Activated CD4-positive, alpha-beta T cell treated with anti-CD3 and anti-CD28 coated beads, Interleukin-2, Interleukin-4, amounts not matched to agents 100 ng/mL and 50 ng/mL, durations not matched to agents 16 hours and 8 hours (primary cell): ENCODE results near the gene IGSF3.

ENCODE experiments used
- DNase-seq: peaks from one replicate; pipeline ENCODE4 v3.0.0-alpha.2; 2020; ENCODE audit warnings: low spot score

The IGSF3 gene

DNA sequence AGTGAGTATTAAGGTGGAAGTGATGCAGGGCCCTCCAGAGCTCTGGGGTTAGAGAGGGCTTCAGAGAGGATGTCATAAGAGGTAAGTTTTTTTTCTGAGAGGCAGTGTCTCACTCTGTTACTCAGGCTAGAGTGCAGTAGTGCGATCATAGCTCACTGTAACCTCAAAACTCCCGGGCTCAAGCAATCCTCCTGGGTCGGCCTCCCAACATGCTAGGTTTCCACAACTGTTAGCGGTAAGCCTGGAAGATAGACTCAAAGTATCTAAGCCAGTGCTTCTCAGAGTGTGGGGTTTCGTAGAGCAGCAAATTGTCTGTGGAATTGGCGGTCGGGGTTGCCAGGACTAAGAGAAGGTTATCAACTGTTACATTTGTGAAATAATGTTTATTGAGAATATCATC is 18.6 kb upstream of the IGSF3 start:
- no peak for DNase-seq

DNA sequence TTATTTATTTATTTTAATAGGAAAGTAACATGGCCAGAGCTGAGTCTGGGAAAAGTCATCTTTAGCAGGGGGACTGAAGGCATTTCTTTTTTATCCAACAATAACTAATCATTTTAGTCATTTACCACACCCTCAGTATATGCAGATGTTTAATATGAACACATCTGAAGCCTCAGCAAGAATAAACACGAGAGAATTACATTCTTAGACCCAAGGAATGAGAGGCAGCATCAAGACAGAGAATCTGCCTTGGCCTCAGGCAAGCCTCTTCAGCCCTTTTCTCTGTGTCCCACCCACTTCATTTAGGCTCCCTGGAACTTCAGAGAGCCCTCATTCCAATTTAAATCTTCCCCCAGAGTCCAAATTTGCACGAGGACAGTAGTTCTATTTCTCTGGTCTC is 17.0 kb upstream of the IGSF3 start:
- DNase-seq = no peak

DNA sequence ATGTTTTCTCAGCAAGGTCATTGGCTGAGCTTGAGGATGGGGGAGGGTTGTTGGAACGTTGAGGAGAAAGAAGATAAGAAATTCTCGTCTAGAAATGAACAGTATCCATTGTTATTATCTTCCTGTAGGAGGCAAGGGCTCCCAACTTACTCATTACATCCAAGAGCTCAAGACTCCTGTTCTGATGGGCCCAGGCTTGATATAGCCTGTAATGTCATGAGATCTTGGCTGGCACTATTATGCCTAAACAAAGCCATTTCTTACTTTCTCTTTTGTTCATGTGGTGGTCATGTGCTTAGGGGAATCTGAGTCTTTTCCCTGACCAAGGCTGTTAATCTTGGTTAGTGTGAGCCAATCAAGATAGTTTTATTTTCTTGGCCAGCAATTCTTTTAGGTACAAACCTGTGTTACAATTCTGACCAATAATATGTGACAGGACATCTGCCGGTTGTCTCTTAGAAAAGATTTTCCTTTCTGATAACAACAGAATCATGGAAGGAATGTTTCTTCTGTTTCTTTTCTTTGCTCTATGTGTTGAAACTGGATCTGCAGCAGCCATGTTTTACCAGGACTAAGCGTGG is 15.2 kb upstream of the IGSF3 start:
- no peak for DNase-seq

DNA sequence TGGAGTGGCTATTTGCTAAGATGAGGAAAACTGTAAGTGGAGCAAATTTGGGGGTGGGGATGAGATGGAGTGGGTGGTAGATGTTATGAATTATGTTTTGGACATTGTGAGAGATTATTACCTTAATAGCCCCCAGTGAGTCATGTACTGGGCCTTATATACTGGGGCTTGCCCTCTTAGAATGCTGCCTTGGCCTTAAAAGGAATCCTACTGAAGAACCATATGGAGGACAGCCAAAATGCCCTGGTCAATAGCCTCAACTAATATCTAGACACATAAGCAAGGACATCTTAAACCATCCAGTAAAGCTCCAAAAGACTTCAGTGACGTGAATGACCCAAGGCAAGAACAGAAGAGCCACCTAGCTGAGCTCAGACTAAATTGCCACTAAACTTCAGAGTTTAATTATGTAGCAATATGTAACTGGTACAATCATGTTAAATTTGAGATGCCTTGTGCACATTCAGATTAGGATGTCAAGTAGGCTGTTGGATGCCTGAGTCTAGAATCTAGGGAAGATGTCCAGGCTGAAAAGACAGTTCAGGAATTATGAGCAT is 13.9 kb upstream of the IGSF3 start:
- no peak for DNase-seq

DNA sequence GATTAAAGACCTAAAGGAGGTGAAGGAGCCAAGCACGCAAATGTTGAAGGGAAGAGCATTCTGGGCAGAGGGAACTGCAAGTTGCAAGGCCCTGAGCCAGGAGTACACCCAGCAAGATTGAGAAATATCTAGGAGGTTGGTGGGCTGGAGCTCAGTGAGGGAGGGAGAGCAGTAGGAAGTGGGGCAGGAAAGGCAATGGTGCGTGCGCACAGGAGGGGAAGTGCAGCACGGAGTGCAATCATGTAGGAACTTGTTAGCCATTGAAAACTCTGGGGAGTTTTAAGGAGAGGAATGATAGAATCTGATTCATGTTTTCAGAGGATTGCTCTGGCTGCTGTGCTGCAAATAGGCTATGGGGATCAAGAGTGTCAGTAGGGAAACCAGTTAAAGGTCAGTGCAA is 13.2 kb upstream of the IGSF3 start:
- DNase-seq = no peak

DNA sequence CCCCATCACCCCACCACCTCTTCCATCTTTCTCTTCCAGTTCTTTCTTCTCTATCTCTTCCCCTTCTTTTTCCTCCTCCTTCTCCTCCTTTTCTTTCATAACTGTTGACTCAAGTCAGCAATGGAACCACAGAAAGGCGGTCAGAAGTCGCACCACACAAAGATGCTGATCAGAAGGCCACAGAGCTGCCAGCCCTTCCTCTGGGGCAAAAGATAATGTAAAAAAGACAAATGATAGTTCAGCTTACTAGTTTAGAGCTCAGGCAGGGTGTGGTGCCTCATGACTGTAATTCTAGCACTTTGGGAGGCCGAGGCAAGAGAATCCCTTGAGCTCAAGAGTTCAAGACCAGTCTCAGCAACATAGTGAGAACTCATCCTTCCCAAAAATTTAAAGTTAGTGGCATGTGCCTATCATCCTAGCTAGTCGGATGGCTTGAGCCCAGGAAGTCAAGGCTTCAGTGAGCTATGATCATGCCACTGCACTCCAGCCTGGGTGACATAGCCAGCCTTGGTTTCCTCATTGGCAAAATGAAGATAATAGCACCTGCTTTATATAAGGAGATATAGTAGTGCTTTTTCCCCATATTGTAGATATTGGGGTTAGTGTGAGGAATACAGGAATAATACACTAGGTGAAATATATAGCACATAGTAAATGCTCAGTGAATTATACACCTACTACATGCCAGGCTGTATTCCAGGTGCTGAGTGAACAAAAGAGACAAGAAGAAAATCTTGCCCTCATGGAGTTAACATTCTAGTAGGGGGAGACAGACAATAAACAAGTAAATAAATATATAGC is 12.5 kb upstream of the IGSF3 start:
- no peak for DNase-seq

DNA sequence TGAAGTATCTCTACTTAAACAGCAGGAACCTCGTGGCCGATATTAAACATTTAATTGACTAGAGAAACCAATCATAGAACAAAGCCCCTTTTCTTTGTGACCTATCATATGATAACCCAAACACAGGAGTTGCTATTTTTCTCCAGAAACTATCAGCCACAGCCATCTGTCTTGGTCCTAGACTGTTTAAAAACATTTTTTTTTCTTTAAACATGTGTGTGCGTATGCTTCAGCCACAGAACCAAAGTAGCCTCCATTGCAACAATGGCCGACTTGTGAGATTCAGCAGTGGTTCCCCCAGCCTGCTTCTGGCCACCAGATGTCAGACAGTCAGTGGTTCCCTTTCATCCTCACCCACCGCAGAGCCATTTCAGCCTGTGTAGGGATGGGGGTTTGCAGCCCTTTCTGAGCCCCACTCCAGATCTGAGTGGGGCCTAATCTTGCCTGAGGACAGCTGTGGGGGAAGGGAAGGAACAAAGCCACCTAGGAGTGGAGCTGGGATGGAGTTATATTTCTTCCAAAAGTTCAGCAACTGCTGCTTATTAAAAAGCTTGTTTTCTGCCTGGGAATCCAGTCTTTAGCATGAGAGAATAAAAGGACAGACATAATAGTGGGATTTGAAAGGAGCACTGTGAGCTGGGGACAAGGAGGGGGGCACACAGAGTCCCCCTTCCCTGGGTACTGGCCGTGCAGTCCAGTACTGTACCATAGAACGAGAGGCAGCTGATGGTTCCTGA is 11.7 kb upstream of the IGSF3 start:
- DNase-seq = no peak

DNA sequence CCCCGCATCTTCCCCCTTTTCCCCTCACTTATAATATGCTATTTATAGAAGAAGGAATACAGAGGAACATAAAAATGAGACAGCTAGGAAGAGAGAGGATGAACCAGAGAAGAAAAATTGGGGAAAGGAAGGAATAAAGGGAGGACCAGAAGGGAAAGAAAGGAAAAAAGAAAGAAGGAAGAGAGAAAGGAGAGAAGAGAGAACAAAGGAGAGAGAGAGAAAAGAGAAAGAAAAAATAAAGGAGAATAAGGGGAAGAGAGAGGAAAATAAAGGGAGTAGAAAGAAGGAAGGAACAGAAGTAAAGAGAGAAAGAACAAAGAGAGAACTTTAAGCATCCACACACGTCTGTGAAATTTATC is 11.2 kb upstream of the IGSF3 start:
- no peak for DNase-seq

DNA sequence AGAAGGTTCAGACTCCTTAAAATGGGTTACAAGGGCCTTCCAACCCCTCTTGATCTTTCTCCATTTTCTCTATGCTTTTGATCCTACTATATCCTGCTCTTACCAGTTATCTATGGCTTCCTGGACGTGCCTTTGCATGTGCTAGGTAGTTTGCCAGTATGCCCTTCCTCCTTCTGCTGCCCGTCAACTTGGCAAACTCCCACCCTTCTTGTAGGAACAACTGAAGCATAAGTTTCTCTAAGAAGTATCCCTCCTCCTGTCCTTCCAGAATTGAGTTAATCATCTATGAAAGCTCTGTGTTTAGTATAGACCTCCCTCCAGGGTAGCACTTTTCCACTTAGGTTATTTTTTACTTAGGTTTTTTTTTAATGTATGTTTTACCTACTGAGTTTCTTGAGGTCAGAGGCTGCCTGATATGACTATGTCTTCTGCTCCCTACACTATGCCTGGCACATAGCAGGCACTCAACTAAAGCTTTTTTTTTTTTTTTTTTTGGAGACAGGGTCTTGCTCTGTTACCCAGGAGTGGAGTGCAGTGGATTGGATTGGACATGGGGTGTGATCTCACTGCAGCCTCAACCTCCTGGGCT is 10.0 kb upstream of the IGSF3 start:
- no peak for DNase-seq

DNA sequence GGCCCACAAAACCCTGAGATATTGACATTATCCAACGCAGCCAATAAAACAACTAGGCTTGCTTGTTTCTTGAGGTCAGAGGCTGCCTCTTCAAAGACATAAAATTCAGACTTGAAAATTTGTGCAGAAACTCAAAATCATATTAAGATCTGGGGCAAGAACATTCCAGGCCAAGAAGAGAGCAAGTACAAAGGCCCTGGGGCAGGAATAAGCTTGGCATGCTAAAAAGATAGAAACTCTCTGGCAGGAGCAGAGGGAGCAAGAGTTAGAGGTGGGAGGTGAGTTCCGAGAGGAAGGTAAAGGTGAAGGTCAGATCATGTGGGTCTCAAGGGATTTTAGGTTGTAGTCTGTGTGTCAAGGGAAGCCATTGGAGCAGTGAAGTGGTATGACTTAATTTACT is 8.8 kb upstream of the IGSF3 start:
- no peak for DNase-seq

DNA sequence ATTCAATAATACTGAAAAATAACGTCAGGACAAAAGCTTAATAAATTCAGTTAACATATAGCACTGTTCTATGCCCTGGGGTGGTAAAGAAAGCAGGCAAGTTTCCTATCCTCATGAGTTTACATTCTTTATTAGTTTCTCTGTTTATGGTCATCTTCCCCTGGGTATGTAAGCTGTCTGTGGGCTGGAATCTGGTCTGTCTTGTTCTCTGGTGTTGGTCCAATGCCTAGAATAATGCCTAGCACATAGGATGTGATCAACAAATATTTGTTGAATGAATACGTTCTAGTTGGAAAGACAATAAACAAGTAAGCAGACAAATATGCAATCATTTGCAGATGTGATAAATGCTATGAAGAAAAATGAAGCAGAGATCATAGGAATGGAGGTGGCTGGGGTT is 7.2 kb upstream of the IGSF3 start:
- DNase-seq = no peak

DNA sequence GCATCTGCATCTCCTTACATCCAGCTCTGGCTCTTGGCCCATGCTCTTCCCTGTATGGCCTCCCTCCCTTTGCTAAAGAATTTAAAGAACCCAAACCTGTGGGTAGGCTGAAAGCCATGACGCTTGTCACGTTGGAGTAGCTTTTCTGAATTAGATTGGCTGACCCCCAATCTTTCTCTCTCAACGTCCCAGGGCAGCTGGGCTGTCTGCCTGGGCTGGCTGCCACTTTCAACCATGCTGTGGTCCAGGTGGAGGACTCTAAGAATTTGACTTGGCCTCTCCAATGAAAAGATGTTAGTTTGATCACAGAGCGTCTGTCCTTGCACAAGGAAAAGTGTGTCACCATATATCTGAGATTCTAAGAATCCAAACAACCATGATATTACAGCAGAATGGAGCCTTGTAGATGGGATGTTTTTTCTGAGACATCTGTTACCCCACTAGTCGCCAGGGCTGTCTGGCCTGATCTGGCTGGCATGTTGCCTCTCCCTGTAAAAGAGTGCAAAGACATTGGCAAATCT is 6.5 kb upstream of the IGSF3 start:
- DNase-seq = no peak

DNA sequence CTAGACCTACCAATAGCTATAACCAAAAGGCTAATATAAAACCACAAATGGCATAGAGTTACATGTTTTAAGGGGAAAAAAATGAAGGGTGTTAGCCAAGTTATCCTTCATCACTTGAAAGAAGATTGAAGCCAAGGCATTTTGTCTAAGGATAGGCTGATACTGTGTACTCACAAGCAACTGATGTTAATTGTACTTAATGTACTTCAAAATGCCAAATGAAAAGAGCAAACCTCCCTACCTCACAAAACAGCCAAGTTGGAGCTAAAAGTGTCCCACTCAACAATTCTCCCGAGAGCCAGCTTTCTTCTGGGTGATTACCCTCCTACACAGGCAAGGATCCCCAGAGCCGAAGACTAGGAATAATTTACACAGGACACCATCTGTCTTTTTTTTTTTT is 4.4 kb upstream of the IGSF3 start:
- DNase-seq = no peak

DNA sequence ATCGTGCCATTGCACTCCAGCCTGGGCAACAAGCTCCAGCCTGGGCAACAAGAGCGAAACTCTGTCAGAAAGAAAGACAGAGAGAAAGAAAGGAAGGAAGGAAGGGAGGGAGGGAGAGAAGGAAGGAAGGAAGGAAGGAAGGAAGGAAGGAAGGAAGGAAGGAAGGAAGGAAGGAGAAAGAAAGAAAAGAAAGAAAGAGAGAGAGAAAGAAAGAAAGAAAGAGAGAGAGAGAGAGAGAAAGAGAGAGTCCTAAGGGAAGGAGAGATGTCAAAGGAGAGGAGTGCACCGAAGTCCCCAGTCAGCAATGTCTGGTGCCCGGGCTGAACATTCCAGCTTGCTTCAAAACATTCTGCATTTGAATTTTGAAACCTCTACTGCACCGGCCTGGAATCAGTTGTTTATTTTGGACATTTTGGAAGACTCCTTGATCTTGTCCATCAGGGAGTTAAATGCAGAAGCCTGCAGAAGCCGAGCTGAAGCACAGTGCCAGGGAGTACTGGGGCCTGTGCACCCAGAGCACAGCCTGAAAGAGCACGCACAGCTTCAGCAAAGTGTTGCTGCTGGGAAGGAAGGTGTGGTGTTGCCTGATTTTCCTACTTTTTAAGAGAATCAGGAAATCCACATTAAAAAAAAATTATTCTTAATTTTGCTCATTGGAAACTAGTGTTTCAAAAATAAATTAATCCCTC is 3.7 kb upstream of the IGSF3 start:
- no peak for DNase-seq

DNA sequence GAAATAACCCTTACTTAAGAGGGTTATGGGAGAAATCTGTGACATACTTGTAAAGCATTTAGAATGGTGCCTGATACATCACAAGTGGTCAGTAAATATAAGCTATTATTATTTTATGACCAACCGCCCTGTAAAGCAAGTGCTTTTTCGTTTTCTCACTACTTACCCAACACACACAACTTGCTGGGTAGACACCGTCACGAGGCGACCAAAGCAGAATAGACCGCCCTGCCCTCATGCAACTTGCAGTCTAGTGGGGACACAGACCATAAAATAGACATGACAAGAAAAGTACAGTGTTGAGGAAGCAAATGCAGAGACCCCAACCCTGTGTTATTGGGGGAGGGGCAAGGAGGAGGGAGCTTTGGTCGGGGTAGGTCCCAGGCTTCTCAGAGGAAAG is 744 bp upstream of the IGSF3 start:
- no peak for DNase-seq

DNA sequence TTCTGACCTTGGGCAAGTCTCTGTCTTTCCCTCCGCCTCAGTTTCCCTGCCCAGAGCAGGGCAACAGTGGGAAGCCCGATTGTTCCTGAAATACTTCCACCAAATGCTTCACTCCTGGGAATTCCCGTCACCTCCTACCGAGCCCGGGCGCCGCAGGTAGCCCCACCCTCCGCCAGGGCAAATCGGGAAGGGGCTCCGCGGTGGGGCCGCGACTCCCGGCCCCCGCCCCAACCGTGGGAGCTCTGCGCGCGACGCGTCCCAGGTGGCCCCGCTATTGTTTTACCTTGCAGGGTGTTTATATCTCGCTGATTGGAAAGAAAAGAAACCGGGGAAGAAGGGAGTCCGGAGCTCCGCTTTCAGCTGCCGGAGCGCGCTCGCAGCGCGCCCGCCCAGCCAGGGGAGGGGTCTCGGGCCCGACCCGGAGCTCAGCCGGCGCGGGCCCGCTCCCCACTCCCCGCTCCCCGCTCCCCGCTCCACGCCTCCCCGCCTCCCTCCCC is 407 bp downstream of the IGSF3 start:
- no peak for DNase-seq

DNA sequence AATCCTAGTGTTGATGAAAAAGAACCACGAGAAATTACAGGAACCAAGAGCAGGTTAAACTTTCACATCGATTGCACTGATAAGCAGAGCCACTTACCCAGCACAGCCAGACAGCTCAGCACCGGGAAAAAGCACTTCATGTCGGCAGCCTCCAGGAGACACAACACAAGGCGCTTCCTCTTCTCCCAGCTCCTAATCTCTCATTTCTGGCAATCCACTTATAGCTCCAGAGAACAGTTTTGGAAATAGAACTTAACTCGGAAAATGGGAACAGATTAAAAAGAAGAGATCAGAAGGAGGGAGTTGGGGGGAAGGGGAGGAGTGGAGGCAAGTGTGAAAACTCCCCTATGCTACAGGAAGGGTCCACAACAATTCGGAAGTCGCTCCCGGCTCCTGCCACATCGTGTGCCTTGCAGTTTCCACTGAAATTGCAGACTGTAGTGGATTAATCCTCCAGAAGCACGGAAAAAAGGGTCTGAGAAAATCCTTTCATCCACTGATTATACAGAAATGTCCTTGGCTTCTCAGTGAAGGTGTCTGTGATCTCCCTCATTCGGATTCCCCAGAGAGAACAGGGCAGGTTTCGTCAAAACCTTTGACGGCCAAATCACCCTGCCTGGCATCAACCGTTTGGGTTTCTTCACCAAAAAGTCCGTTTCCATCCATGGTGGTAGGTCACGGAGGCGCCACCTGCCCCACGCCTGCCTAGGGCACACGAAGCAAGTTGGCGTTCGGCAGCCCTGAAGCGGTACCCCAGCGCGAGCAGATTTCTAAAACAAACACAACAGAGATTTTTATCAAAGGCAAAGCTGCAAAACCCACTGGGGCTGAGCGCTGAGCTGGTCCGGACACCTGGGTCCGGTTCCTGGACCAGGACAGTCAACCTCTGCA is 1.1 kb downstream of the IGSF3 start:
- no peak for DNase-seq

DNA sequence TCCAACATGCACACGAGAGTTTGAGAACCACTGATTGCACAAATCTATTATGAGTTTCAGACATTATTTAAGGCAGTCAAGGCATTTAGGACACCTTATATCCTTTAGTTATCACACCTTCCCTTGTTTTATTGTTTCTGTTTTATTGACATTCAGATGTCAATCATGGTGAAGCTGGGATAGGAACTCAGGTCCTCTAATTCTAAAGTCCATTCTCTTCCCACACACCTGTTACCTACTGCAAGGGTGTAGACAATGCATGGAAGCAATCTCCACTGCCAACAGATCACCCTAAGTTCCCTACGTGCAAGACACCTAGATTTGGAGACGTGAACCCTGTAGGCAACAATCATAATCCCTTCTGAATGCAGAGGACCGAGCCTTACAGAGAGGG is 2.6 kb downstream of the IGSF3 start:
- no peak for DNase-seq

DNA sequence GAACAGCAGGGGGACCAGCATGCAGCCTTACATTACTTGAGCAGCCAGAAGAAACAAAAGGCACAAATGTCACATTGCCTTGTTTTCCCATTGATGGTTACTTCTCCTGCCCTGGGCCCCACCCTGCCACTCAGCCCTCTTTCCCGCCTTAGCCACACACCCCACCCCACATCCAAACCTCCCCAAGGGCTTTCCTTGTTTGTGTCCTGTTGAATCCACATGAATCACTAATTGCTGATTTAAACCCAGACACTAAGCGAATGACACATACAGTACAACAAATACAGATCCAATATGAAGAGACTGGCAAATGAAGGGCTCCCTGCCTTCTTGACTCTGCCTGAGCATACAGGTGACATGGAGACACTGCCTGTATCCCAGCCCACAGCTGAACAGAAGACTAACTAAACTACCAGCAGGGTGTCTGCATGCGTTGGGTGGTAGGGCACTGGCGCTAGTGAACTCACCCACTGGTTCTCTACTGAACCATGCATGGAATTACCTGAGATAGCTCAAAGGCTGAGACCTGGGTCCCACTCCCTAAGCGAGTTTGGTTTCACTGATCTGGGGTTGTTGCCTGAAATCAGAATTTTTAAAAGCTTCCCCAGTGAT is 3.1 kb downstream of the IGSF3 start:
- no peak for DNase-seq

DNA sequence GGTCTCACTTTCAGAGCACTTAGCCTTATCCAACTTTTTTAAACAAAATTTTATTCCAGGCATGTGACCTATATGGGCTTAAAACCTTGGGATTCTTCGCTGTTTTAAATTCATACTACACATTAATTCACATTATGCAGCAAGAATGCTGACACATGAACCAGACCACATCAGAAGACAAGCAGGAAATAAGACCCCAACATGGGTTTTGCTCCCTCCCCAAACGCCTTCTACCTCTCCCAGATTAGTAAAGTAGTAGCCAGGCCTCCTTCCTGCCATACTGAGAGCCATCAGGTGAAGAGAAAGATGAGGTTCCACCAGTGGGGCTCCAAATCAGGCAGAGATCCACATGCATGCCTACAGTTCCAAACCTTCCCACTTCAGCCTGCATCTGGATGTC is 3.7 kb downstream of the IGSF3 start:
- no peak for DNase-seq
